Neural cell (in vitro differentiated cells): Measurements from ENCODE around the gene FUT8. TPM values are rescaled to one million over a fixed set of nuclear protein-coding genes. Genes with fewer than 3 reads are reported as not detected.

Experiments
- H2AFZ ChIP-seq: fragments of 200-600, 300-800 bp; sonication (generic), shearing (Covaris generic); 2 replicates; pipeline ENCODE4 v1.6.0; 2014; ENCODE audit warnings: low read depth, mild to moderate bottlenecking, antibody characterized with exemption, low read length, moderate library complexity
- H3F3A ChIP-seq: fragments of 200-600 bp; shearing (Covaris generic); 2 replicates; pipeline ENCODE4 v1.6.1; 2016; ENCODE audit warnings: mild to moderate bottlenecking, moderate library complexity, mixed read lengths, antibody characterized with exemption, low read length; ENCODE audit not compliant: insufficient read depth, poor library complexity, severe bottlenecking
- H3K27ac ChIP-seq: fragments of 200-600, 300-800 bp; sonication (generic), shearing (Covaris generic); 2 replicates; pipeline ENCODE4 v1.5.1; 2014; ENCODE audit warnings: mild to moderate bottlenecking, low read length, moderate library complexity
- H3K27me3 ChIP-seq: fragments of 300-800, 200-600 bp; sonication (generic), shearing (Covaris generic); 2 replicates; pipeline ENCODE4 v1.6.0; 2014; ENCODE audit warnings: mild to moderate bottlenecking, low read depth, low read length, moderate library complexity; ENCODE audit not compliant: insufficient read depth
- H3K36me3 ChIP-seq: fragments of 300-800, 200-600 bp; sonication (generic), shearing (Covaris generic); 2 replicates; pipeline ENCODE4 v1.5.1; 2014; ENCODE audit warnings: mild to moderate bottlenecking, antibody characterized with exemption, low read length, moderate library complexity; ENCODE audit not compliant: insufficient read depth
- H3K4me2 ChIP-seq: fragments of 300-800, 200-600 bp; sonication (generic), shearing (Covaris generic); 2 replicates; pipeline ENCODE4 v1.6.0; 2014; ENCODE audit warnings: mild to moderate bottlenecking, low read length
- H3K4me3 ChIP-seq: fragments of 300-800, 200-600 bp; sonication (generic), shearing (Covaris generic); 2 replicates; pipeline ENCODE4 v1.5.1; 2014; ENCODE audit warnings: mild to moderate bottlenecking, low read length, moderate library complexity
- H3K79me2 ChIP-seq: fragments of 200-600 bp; shearing (Covaris generic); replicated peaks from 2 replicates; pipeline ENCODE4 v1.6.0; 2014; ENCODE audit warnings: mild to moderate bottlenecking, low read length, moderate library complexity; ENCODE audit not compliant: insufficient read depth
- H3K9ac ChIP-seq: fragments of 300-800, 200-600 bp; sonication (generic), shearing (Covaris generic); 2 replicates; pipeline ENCODE4 v1.6.1; 2016; ENCODE audit warnings: mild to moderate bottlenecking, low read length, mixed read lengths
- H3K9me2 ChIP-seq: fragments of 200-600 bp; shearing (Covaris generic); 2 replicates; pipeline ENCODE4 v1.6.1; 2016; ENCODE audit warnings: mild to moderate bottlenecking, low read length, mixed read lengths; ENCODE audit not compliant: insufficient read depth
- H3K9me3 ChIP-seq: fragments of 200-600, 300-800 bp; sonication (generic), shearing (Covaris generic); 2 replicates; pipeline ENCODE4 v1.6.1; 2016; ENCODE audit warnings: mild to moderate bottlenecking, mixed run types, low read length, moderate library complexity, mixed read lengths
- H4K20me1 ChIP-seq: fragments of 200-600 bp; shearing (Covaris generic); 2 replicates; pipeline ENCODE4 v1.6.1; 2016; ENCODE audit warnings: mild to moderate bottlenecking, mixed run types; ENCODE audit not compliant: insufficient read depth
- CTCF ChIP-seq: fragments of 450-650 bp; IDR thresholded peaks from 2 replicates; pipeline ENCODE4 v1.5.1; 2014; ENCODE audit warnings: antibody characterized with exemption, mild to moderate bottlenecking, moderate library complexity; ENCODE audit not compliant: poor library complexity, severe bottlenecking
- EP300 ChIP-seq: fragments of 450-650 bp; conservative IDR thresholded peaks from 2 replicates; pipeline ENCODE4 v1.6.1; 2014; ENCODE audit warnings: antibody characterized with exemption, mild to moderate bottlenecking, moderate library complexity; ENCODE audit not compliant: poor library complexity, severe bottlenecking
- EZH2 ChIP-seq: fragments of 200-600, 300-800 bp; shearing (Covaris generic), sonication (generic); IDR thresholded peaks from 2 replicates; pipeline ENCODE4 v1.6.1; 2014; ENCODE audit warnings: antibody characterized with exemption, low read length, borderline replicate concordance, mild to moderate bottlenecking; ENCODE audit not compliant: insufficient read depth, poor library complexity, severe bottlenecking
- MXI1 ChIP-seq: fragments of 450-650 bp; conservative IDR thresholded peaks from 2 replicates; pipeline ENCODE4 v1.6.1; 2014; ENCODE audit warnings: antibody characterized with exemption, mild to moderate bottlenecking; ENCODE audit not compliant: poor library complexity, severe bottlenecking
- POLR2AphosphoS5 ChIP-seq: IDR thresholded peaks from 2 replicates; pipeline ENCODE4 v1.6.1; 2012
- RAD21 ChIP-seq: fragments of 450-650 bp; conservative IDR thresholded peaks from 2 replicates; pipeline ENCODE4 v1.6.1; 2014; ENCODE audit warnings: antibody characterized with exemption, mild to moderate bottlenecking, moderate library complexity
- REST ChIP-seq: IDR thresholded peaks from 2 replicates; pipeline ENCODE4 v1.6.1; 2012; ENCODE audit warnings: borderline replicate concordance
- SMC3 ChIP-seq: fragments of 450-650 bp; conservative IDR thresholded peaks from 2 replicates; pipeline ENCODE4 v1.6.1; 2014; ENCODE audit warnings: antibody characterized with exemption, mild to moderate bottlenecking, moderate library complexity; ENCODE audit not compliant: poor library complexity
- TAF1 ChIP-seq: IDR thresholded peaks from 2 replicates; pipeline ENCODE4 v1.6.1; 2012; ENCODE audit warnings: low read depth
- polyA plus RNA-seq: library from polyadenylated mRNA; depleted of rRNA; stranded (reverse); fragments of >200 nt; gene quantifications from 2 replicates; pipeline ENCODE4 v1.2.3, GENCODE V29; 2014

Gene FUT8
- polyA plus RNA-seq, 1 donor from 2014 or later = 72.8 TPM

GRCh38 chr14:65506801-65507200, 94.3 kb downstream of the FUT8 start:
- H2AFZ ChIP-seq = no peak overlapping the region
- H3K27me3 ChIP-seq = no peaks in the 10 kb centered on the region
- peaks cover 39% of the 10 kb centered on the region for H3K79me2 ChIP-seq
- TF ChIP-seq CTCF (no peak), MXI1 (no peak), REST (no peak), EZH2 (no peak), POLR2AphosphoS5 (no peak), TAF1 (no peak), EP300 (no peak), RAD21 (no peak), SMC3 (no peak)
- no peaks in the 10 kb centered on the region for H3K36me3 ChIP-seq
- no peak overlapping the region for H3K4me3 ChIP-seq
- no peaks in the 10 kb centered on the region for H4K20me1 ChIP-seq
- H3K9ac ChIP-seq = no peak overlapping the region
- H3K9me3 ChIP-seq = no peaks in the 10 kb centered on the region
- no peaks in the 10 kb centered on the region for H3K9me2 ChIP-seq
- no peak overlapping the region for H3K27ac ChIP-seq
- H3K4me2 ChIP-seq = no peak overlapping the region
- H3F3A ChIP-seq = no peaks in the 10 kb centered on the region

- H4K20me1 ChIP-seq = no peaks in the 10 kb centered on the region
- H3K79me2 ChIP-seq = peaks cover 35% of the 10 kb centered on the region
Observed at GRCh38 chr14:65509842-65510241, 97.3 kb downstream of the FUT8 start.

More at GRCh38 chr14:65509842-65510241, 97.3 kb downstream of the FUT8 start:
- TF ChIP-seq SMC3 = no peak
- no peak for TF ChIP-seq EP300
- TF ChIP-seq POLR2AphosphoS5 = no peak
- TF ChIP-seq RAD21 = no peak
- TF ChIP-seq TAF1 = no peak
- TF ChIP-seq EZH2 = no peak
- TF ChIP-seq CTCF = no peak
- no peak for TF ChIP-seq MXI1
- Histone ChIP-seq H3K27me3 (no peaks in the 10 kb centered on the region), H3K9me3 (no peaks in the 10 kb centered on the region), H3K4me2 (no peak overlapping the region), H3F3A (no peaks in the 10 kb centered on the region), H3K36me3 (no peaks in the 10 kb centered on the region), H3K9ac (no peak overlapping the region), H2AFZ (no peak overlapping the region), H3K9me2 (no peaks in the 10 kb centered on the region), H3K27ac (no peak overlapping the region), H3K4me3 (no peak overlapping the region)
